ENCODE data around the gene SLC12A9.

Gene SLC12A9

GRCh38 chr7:100886936-100887515 lies 34.5 kb downstream of the SLC12A9 start:
- H4K20me1 ChIP-seq (ENCODE audit: insufficient read depth, low read length), result peaks cover 8% of the 10 kb centered on the region; the same call in 1 of the 2 replicates
- H3K4me2 ChIP-seq (ENCODE audit: low read length), result peak overlapping the region; percentile 96
- H3K79me2 ChIP-seq (ENCODE audit: low read length), result peaks cover 31% of the 10 kb centered on the region
- H3K27me3 ChIP-seq (ENCODE audit: low read depth, low read length), result no peaks in the 10 kb centered on the region
- H2AFZ ChIP-seq (ENCODE audit: low read depth, low read length), result no peak overlapping the region
- peak overlapping the region; percentile 65 for H3K9ac ChIP-seq (ENCODE audit: low read length)
- peaks cover 31% of the 10 kb centered on the region for H3K4me1 ChIP-seq (ENCODE audit: low read length)
- peak overlapping the region; percentile 58 for H3K4me3 ChIP-seq (ENCODE audit: low read length)
- TF ChIP-seq CTCF (IDR thresholded peaks at IDR 0.05; ENCODE audit: low read depth, low read length), result no peak
- TF ChIP-seq EZH2phosphoT487 (IDR thresholded peaks at IDR 0.05; ENCODE audit: low read depth), result no peak
- H3K9me3 ChIP-seq (ENCODE audit: insufficient read depth, low read length), result no peaks in the 10 kb centered on the region
- H3K27ac ChIP-seq (ENCODE audit: low read length), result peak overlapping the region; percentile 87
- peaks cover 66% of the 10 kb centered on the region for H3K36me3 ChIP-seq (replicated peaks; ENCODE audit: low read depth, low read length)

- no peaks in the 10 kb centered on the region for H3K9me3 ChIP-seq (ENCODE audit: insufficient read depth, low read length)
- no peak for TF ChIP-seq EZH2phosphoT487 (IDR thresholded peaks at IDR 0.05; ENCODE audit: low read depth)
- no peak for TF ChIP-seq CTCF (IDR thresholded peaks at IDR 0.05; ENCODE audit: low read depth, low read length)
- no peak overlapping the region for H2AFZ ChIP-seq (ENCODE audit: low read depth, low read length)
- H3K79me2 ChIP-seq (ENCODE audit: low read length), result peaks cover 28% of the 10 kb centered on the region
- peaks cover 61% of the 10 kb centered on the region for H3K36me3 ChIP-seq (replicated peaks; ENCODE audit: low read depth, low read length)
- peak overlapping the region; percentile 90 for H3K4me3 ChIP-seq (ENCODE audit: low read length)
- H3K9ac ChIP-seq (ENCODE audit: low read length), result peak overlapping the region; percentile 92
- H3K27me3 ChIP-seq (ENCODE audit: low read depth, low read length), result no peaks in the 10 kb centered on the region
- peaks cover 31% of the 10 kb centered on the region for H3K4me1 ChIP-seq (ENCODE audit: low read length)
- peak overlapping the region; percentile 96 for H3K4me2 ChIP-seq (ENCODE audit: low read length)
- H4K20me1 ChIP-seq (ENCODE audit: insufficient read depth, low read length), result peaks cover 8% of the 10 kb centered on the region; the same call in 1 of the 2 replicates
- H3K27ac ChIP-seq (ENCODE audit: low read length), result peak overlapping the region; percentile 87
Observed at GRCh38 chr7:100887516-100888290, 35.2 kb downstream of the SLC12A9 start.

GRCh38 chr7:100888291-100888987 lies 35.9 kb downstream of the SLC12A9 start:
- Histone ChIP-seq H3K4me3 (ENCODE audit: low read length) (peak overlapping the region; percentile 90), H2AFZ (ENCODE audit: low read depth, low read length) (no peak overlapping the region), H4K20me1 (ENCODE audit: insufficient read depth, low read length) (0 out of 2 replicates have a peak, but pooled peaks cover 2% of the 10 kb centered on the region), H3K36me3 (replicated peaks; ENCODE audit: low read depth, low read length) (peaks cover 54% of the 10 kb centered on the region), H3K79me2 (ENCODE audit: low read length) (peaks cover 22% of the 10 kb centered on the region), H3K9me3 (ENCODE audit: insufficient read depth, low read length) (no peaks in the 10 kb centered on the region), H3K27me3 (ENCODE audit: low read depth, low read length) (no peaks in the 10 kb centered on the region), H3K27ac (ENCODE audit: low read length) (peak overlapping the region; percentile 87), H3K4me2 (ENCODE audit: low read length) (peak overlapping the region; percentile 96), H3K4me1 (ENCODE audit: low read length) (peaks cover 31% of the 10 kb centered on the region), H3K9ac (ENCODE audit: low read length) (peak overlapping the region; percentile 92)
- TF ChIP-seq CTCF (IDR thresholded peaks at IDR 0.05; ENCODE audit: low read depth, low read length), result no peak
- no peak for TF ChIP-seq EZH2phosphoT487 (IDR thresholded peaks at IDR 0.05; ENCODE audit: low read depth)

All from OCI-LY3 (cell line).